HEK293 (cell line): ENCODE measurements around the gene PRKRA.

ENCODE experiments used
- GFI1B ChIP-seq: fragments of 450-650 bp; formaldehyde crosslinking; IDR thresholded peaks from 2 replicates; pipeline ENCODE4 v1.5.1; 2016; ENCODE audit warnings: missing biosample characterization, missing genetic modification characterization
- HOXC10 ChIP-seq: sonication (generic); formaldehyde crosslinking; IDR thresholded peaks from 2 replicates; pipeline ENCODE4 v1.8.1; 2023; ENCODE audit warnings: mild to moderate bottlenecking, missing genetic modification reagents
- PRDM1 ChIP-seq: fragments of 450-650 bp; formaldehyde crosslinking; IDR thresholded peaks from 2 replicates; pipeline ENCODE4; 2016; ENCODE audit warnings: missing biosample characterization, missing genetic modification characterization
- REST ChIP-seq: fragments of 450-650 bp; formaldehyde crosslinking; IDR thresholded peaks from 2 replicates; pipeline ENCODE4 v1.5.1; 2016; ENCODE audit warnings: missing biosample characterization, missing genetic modification characterization
- SCRT1 ChIP-seq: fragments of 450-650 bp; formaldehyde crosslinking; IDR thresholded peaks from 2 replicates; pipeline ENCODE4 v1.5.1; 2016; ENCODE audit warnings: missing biosample characterization, missing genetic modification characterization, borderline replicate concordance
- TSHZ1 ChIP-seq: fragments of 450-650 bp; formaldehyde crosslinking; IDR thresholded peaks from 2 replicates; pipeline ENCODE4 v1.5.1; 2016; ENCODE audit warnings: missing biosample characterization, missing genetic modification characterization, borderline replicate concordance
- ZBTB48 ChIP-seq: fragments of 450-650 bp; formaldehyde crosslinking; IDR thresholded peaks from 2 replicates; pipeline ENCODE4 v1.5.1; 2016; ENCODE audit warnings: missing biosample characterization, missing genetic modification characterization
- ZBTB6 ChIP-seq: fragments of 450-650 bp; formaldehyde crosslinking; IDR thresholded peaks from 2 replicates; pipeline ENCODE4 v1.5.1; 2017; ENCODE audit warnings: missing biosample characterization, missing genetic modification characterization
- ZFP3 ChIP-seq: fragments of 450-650 bp; formaldehyde crosslinking; IDR thresholded peaks from 2 replicates; pipeline ENCODE4 v1.5.1; 2016; ENCODE audit warnings: low read depth, missing biosample characterization, missing genetic modification characterization
- ZIC2 ChIP-seq: fragments of 450-650 bp; formaldehyde crosslinking; IDR thresholded peaks from 2 replicates; pipeline ENCODE4 v1.5.1; 2016; ENCODE audit warnings: missing biosample characterization, missing genetic modification characterization
- ZNF132 ChIP-seq: fragments of 450-650 bp; formaldehyde crosslinking; IDR thresholded peaks from 2 replicates; pipeline ENCODE4 v1.5.1; 2017; ENCODE audit warnings: missing biosample characterization, missing genetic modification characterization, borderline replicate concordance
- ZNF202 ChIP-seq: fragments of 450-650 bp; formaldehyde crosslinking; IDR thresholded peaks from 2 replicates; pipeline ENCODE4 v1.5.1; 2016; ENCODE audit warnings: missing biosample characterization, missing genetic modification characterization, borderline replicate concordance
- ZNF221 ChIP-seq: fragments of 450-650 bp; formaldehyde crosslinking; IDR thresholded peaks from 2 replicates; pipeline ENCODE4 v1.5.1; 2017; ENCODE audit warnings: missing biosample characterization, missing genetic modification characterization, borderline replicate concordance
- ZNF223 ChIP-seq: fragments of 450-650 bp; formaldehyde crosslinking; IDR thresholded peaks from 2 replicates; pipeline ENCODE4 v1.5.1; 2016; ENCODE audit warnings: missing biosample characterization, missing genetic modification characterization
- ZNF23 ChIP-seq: fragments of 450-650 bp; formaldehyde crosslinking; IDR thresholded peaks from 2 replicates; pipeline ENCODE4 v1.5.1; 2016; ENCODE audit warnings: missing biosample characterization, missing genetic modification characterization, borderline replicate concordance
- ZNF239 ChIP-seq: fragments of 450-650 bp; formaldehyde crosslinking; IDR thresholded peaks from 2 replicates; pipeline ENCODE4 v1.5.1; 2016; ENCODE audit warnings: missing biosample characterization, missing genetic modification characterization
- ZNF274 ChIP-seq, 2 experiments: fragments of 200-500 bp in 1 of 2; fragments of 450-650 bp in 1 of 2; sonication (Bioruptor generic) in 1 of 2; formaldehyde crosslinking in 1 of 2; IDR thresholded peaks; 2 replicates each; pipeline versions ENCODE4 v1.5.1 to v1.6.1; 2014 to 2016; ENCODE audit warnings: borderline replicate concordance in 1 of 2, inconsistent platforms in 1 of 2, low read length in 1 of 2, missing biosample characterization in 1 of 2, missing genetic modification characterization in 1 of 2
- ZNF280D ChIP-seq: fragments of 450-650 bp; formaldehyde crosslinking; IDR thresholded peaks from 2 replicates; pipeline ENCODE4 v1.5.1; 2016; ENCODE audit warnings: missing biosample characterization, missing genetic modification characterization
- ZNF292 ChIP-seq: fragments of 450-650 bp; formaldehyde crosslinking; IDR thresholded peaks from 2 replicates; pipeline ENCODE4 v1.5.1; 2016; ENCODE audit warnings: low read depth, missing biosample characterization, missing genetic modification characterization, borderline replicate concordance
- ZNF311 ChIP-seq: fragments of 450-650 bp; formaldehyde crosslinking; IDR thresholded peaks from 2 replicates; pipeline ENCODE4 v1.5.1; 2017; ENCODE audit warnings: missing biosample characterization, missing genetic modification characterization, borderline replicate concordance
- ZNF398 ChIP-seq: fragments of 450-650 bp; formaldehyde crosslinking; IDR thresholded peaks from 2 replicates; pipeline ENCODE4 v1.5.1; 2017; ENCODE audit warnings: missing biosample characterization, missing genetic modification characterization
- ZNF514 ChIP-seq: fragments of 450-650 bp; formaldehyde crosslinking; IDR thresholded peaks from 2 replicates; pipeline ENCODE4 v1.5.1; 2016; ENCODE audit warnings: missing biosample characterization, missing genetic modification characterization
- ZNF529 ChIP-seq: fragments of 450-650 bp; formaldehyde crosslinking; IDR thresholded peaks from 2 replicates; pipeline ENCODE4 v1.5.1; 2017; ENCODE audit warnings: missing genetic modification characterization, missing biosample characterization; ENCODE audit not compliant: insufficient replicate concordance
- ZNF600 ChIP-seq: fragments of 450-650 bp; formaldehyde crosslinking; IDR thresholded peaks from 2 replicates; pipeline ENCODE4 v1.5.1; 2016; ENCODE audit warnings: missing biosample characterization, missing genetic modification characterization

Gene PRKRA

GRCh38 chr2:178414266-178415247 is 36.4 kb downstream of the PRKRA start (continued):
- TF ChIP-seq ZNF398 (tag by site-specific recombination) = peak; percentile 35; the same call in 1 of the 2 replicates
- TF ChIP-seq ZNF274 (IDR thresholded peaks at IDR 0.05; ENCODE audit: low read length) = no peak
- no peak for TF ChIP-seq ZNF274 (tag by site-specific recombination; IDR thresholded peaks at IDR 0.05; ENCODE audit: borderline replicate concordance)
- TF ChIP-seq TSHZ1 = peak; percentile 86
- peak; percentile 52; the same call in 1 of the 2 replicates for TF ChIP-seq ZIC2 (tag by site-specific recombination)
- TF ChIP-seq ZNF600 (tag by site-specific recombination) = 0 out of 2 replicates have a peak, but pooled peaks have one; percentile 23
- TF ChIP-seq ZBTB6 (tag by site-specific recombination) = peak; percentile 42; the same call in 1 of the 2 replicates
- TF ChIP-seq ZNF23 = no peak
- TF ChIP-seq ZNF292 (tag by site-specific recombination) = no peak
- TF ChIP-seq ZNF311 (tag by site-specific recombination) = no peak
- no peak for TF ChIP-seq HOXC10
- no peak for TF ChIP-seq ZNF132 (tag by site-specific recombination)
- TF ChIP-seq REST (tag by site-specific recombination) = no peak
- TF ChIP-seq ZNF223 (tag by site-specific recombination) = no peak
- TF ChIP-seq SCRT1 (tag by site-specific recombination) = no peak
- TF ChIP-seq ZNF202 (tag by site-specific recombination) = no peak
- no peak for TF ChIP-seq ZNF221 (tag by site-specific recombination)
- no peak; the same call in 1 of the 2 replicates for TF ChIP-seq ZBTB48 (tag by site-specific recombination)
- no peak for TF ChIP-seq PRDM1
- peak; percentile 66 for TF ChIP-seq ZFP3 (tag by site-specific recombination)
- TF ChIP-seq ZNF280D = no peak
- TF ChIP-seq ZNF529 (tag by site-specific recombination) = no peak
- TF ChIP-seq GFI1B (tag by site-specific recombination) = no peak
- no peak for TF ChIP-seq ZNF514
- TF ChIP-seq ZNF239 (tag by site-specific recombination) = no peak
